H1 (cell line): Measurements from ENCODE around the gene WASHC3. TPM values are rescaled to one million over a fixed set of nuclear protein-coding genes. Genes with fewer than 3 reads are reported as not detected.

Experiments
- CTCF ChIA-PET: fragments of 300-600 bp; sonication (Branson Sonifier 250); formaldehyde crosslinking; loops from one replicate; lab custom pipeline; 2021; ENCODE audit not compliant: partially characterized antibody; lab: Charles Lee
- POLR2A ChIA-PET: fragments of 300-600 bp; sonication (Branson Sonifier 250); formaldehyde crosslinking; loops from one replicate; lab custom pipeline; 2021; ENCODE audit warnings: inconsistent platforms; ENCODE audit not compliant: partially characterized antibody; lab: Charles Lee
- DNase-seq, 2 experiments: peaks; one replicate each; pipeline versions ENCODE4 v3.0.0 to v3.0.0-alpha.2; 2010 to 2022; ENCODE audit warnings: low spot score in 2 of 2, low read depth in 1 of 2, mixed read lengths in 1 of 2
- FAIRE-seq: peaks from 2 replicates; lab custom pipeline; 2011; peaks lifted over from hg19 to GRCh38; lab: Jason Lieb, UNC
- H2AFZ ChIP-seq: 2 replicates; pipeline ENCODE4 v1.8.1; 2012; ENCODE audit warnings: low read length, inconsistent platforms
- H2AK5ac ChIP-seq: 2 replicates; pipeline ENCODE4 v1.6.1; 2013; ENCODE audit warnings: low read depth, low read length
- H2BK120ac ChIP-seq: replicated peaks from 2 replicates; pipeline ENCODE3; 2013; ENCODE audit warnings: low read depth, low read length, inconsistent platforms
- H2BK12ac ChIP-seq: 2 replicates; pipeline ENCODE4 v1.6.1; 2013; ENCODE audit warnings: low read depth, low read length
- H2BK15ac ChIP-seq: 2 replicates; pipeline ENCODE4 v1.6.1; 2013; ENCODE audit warnings: low read length
- H2BK20ac ChIP-seq: 2 replicates; pipeline ENCODE4 v1.6.1; 2013; ENCODE audit warnings: low read length
- H2BK5ac ChIP-seq: 2 replicates; pipeline ENCODE4 v1.6.1; 2013; ENCODE audit warnings: low read depth, low read length
- H3K14ac ChIP-seq: 2 replicates; pipeline ENCODE4 v1.6.1; 2013; ENCODE audit warnings: inconsistent platforms; ENCODE audit not compliant: insufficient read length
- H3K18ac ChIP-seq: 2 replicates; pipeline ENCODE4 v1.6.1; 2013; ENCODE audit warnings: low read length; ENCODE audit errors: extremely low read depth
- H3K23ac ChIP-seq: 2 replicates; pipeline ENCODE4 v1.6.1; 2013; ENCODE audit warnings: inconsistent platforms; ENCODE audit not compliant: insufficient read length
- H3K23me2 ChIP-seq: 2 replicates; pipeline ENCODE4 v1.6.1; 2013; ENCODE audit warnings: low read depth, low read length
- H3K27ac ChIP-seq: 2 replicates; pipeline ENCODE4 v1.6.1; 2011; ENCODE audit warnings: low read depth, low read length, inconsistent platforms
- H3K27me3 ChIP-seq, 4 experiments: replicated peaks in 1 of 4; 1 replicate in 1 of 4; 2 replicates in 3 of 4; pipeline versions ENCODE4 v1.6.1 to v1.8.1; 2011 to 2013; ENCODE audit warnings: low read length in 3 of 4, mild to moderate bottlenecking in 3 of 4, inconsistent platforms in 2 of 4, mixed read lengths in 2 of 4, moderate library complexity in 1 of 4; ENCODE audit not compliant: control insufficient read depth in 3 of 4, insufficient read depth in 3 of 4; ENCODE audit errors: extremely low read depth in 1 of 4
- H3K36me3 ChIP-seq, 4 experiments: 2 replicates each; pipeline versions ENCODE4 v1.6.1 to v1.8.1; 2011 to 2013; ENCODE audit warnings: mild to moderate bottlenecking in 4 of 4, low read length in 3 of 4, moderate library complexity in 2 of 4, control low read depth in 1 of 4, inconsistent platforms in 1 of 4; ENCODE audit not compliant: insufficient read depth in 4 of 4, control insufficient read depth in 2 of 4
- H3K4ac ChIP-seq: replicated peaks from 2 replicates; pipeline ENCODE3; 2013; ENCODE audit warnings: low read length, low read depth, mixed read lengths, inconsistent platforms; ENCODE audit not compliant: insufficient read length
- H3K4me1 ChIP-seq, 4 experiments: replicated peaks in 1 of 4; 1 replicate in 1 of 4; 2 replicates in 3 of 4; pipeline versions ENCODE4 v1.6.1 to v1.8.1; 2011 to 2013; ENCODE audit warnings: low read length in 3 of 4, inconsistent platforms in 2 of 4, mixed read lengths in 1 of 4; ENCODE audit not compliant: insufficient read depth in 4 of 4, control insufficient read depth in 3 of 4
- H3K4me2 ChIP-seq, 2 experiments: 2 replicates each; pipeline versions ENCODE4 v1.6.1 to v1.8.1; 2011 to 2013; ENCODE audit warnings: low read depth in 2 of 2, low read length in 2 of 2, control low read depth in 1 of 2, inconsistent platforms in 1 of 2, mild to moderate bottlenecking in 1 of 2; ENCODE audit not compliant: insufficient read depth in 1 of 2
- H3K4me3 ChIP-seq, 4 experiments: fragments of 200-600, 300-600 bp in 1 of 4; sonication (generic), shearing (Covaris generic), sonication (Bioruptor Twin) in 1 of 4; 2 replicates each; pipeline versions ENCODE4 v1.5.1 to v1.8.1; 2011 to 2016; ENCODE audit warnings: low read length in 4 of 4, low read depth in 3 of 4, control low read depth in 2 of 4, inconsistent platforms in 2 of 4, mild to moderate bottlenecking in 2 of 4, mixed read lengths in 1 of 4, moderate library complexity in 1 of 4; ENCODE audit not compliant: insufficient read depth in 2 of 4; ENCODE audit errors: extremely low read depth in 1 of 4
- H3K56ac ChIP-seq: replicated peaks from 2 replicates; pipeline ENCODE3; 2013; ENCODE audit warnings: low read depth, mild to moderate bottlenecking, mixed read lengths, low read length, inconsistent platforms; ENCODE audit not compliant: insufficient read length
- H3K79me1 ChIP-seq: 2 replicates; pipeline ENCODE4 v1.6.1; 2013; ENCODE audit warnings: low read depth, low read length, control low read depth
- H3K79me2 ChIP-seq, 2 experiments: 2 replicates each; pipeline versions ENCODE4 v1.6.1 to v1.8.1; 2012 to 2013; ENCODE audit warnings: low read length in 2 of 2, mild to moderate bottlenecking in 2 of 2, inconsistent platforms in 1 of 2; ENCODE audit not compliant: insufficient read depth in 2 of 2, control insufficient read depth in 1 of 2
- H3K9ac ChIP-seq, 4 experiments: replicated peaks in 1 of 4; 1 replicate in 1 of 4; 2 replicates in 3 of 4; pipeline versions ENCODE4 v1.6.1 to v1.8.1; 2011 to 2013; ENCODE audit warnings: low read depth in 3 of 4, low read length in 3 of 4, control low read depth in 2 of 4, mild to moderate bottlenecking in 2 of 4, moderate library complexity in 2 of 4, inconsistent platforms in 1 of 4; ENCODE audit errors: extremely low read depth in 1 of 4
- H3K9me3 ChIP-seq, 2 experiments: 2 replicates each; pipeline versions ENCODE4 v1.6.1 to v1.8.1; 2012 to 2013; ENCODE audit warnings: mild to moderate bottlenecking in 2 of 2, moderate library complexity in 2 of 2, control low read depth in 1 of 2, inconsistent platforms in 1 of 2, low read depth in 1 of 2, low read length in 1 of 2, mixed read lengths in 1 of 2; ENCODE audit not compliant: insufficient read depth in 2 of 2
- H4K20me1 ChIP-seq, 2 experiments: replicated peaks in 1 of 2; 2 replicates each; pipeline versions ENCODE3 to v1.8.1; 2011 to 2013; ENCODE audit warnings: inconsistent platforms in 2 of 2, low read length in 2 of 2, mild to moderate bottlenecking in 1 of 2; ENCODE audit not compliant: insufficient read depth in 2 of 2, control insufficient read depth in 1 of 2
- H4K5ac ChIP-seq: 2 replicates; pipeline ENCODE4 v1.6.1; 2013; ENCODE audit warnings: low read length, low read depth, mixed read lengths, inconsistent platforms; ENCODE audit not compliant: insufficient read length
- H4K8ac ChIP-seq: 2 replicates; pipeline ENCODE4 v1.8.0; 2013; ENCODE audit warnings: mild to moderate bottlenecking, moderate library complexity, low read length, inconsistent platforms; ENCODE audit not compliant: insufficient read depth; ENCODE audit errors: extremely low read depth
- H4K91ac ChIP-seq: replicated peaks from 2 replicates; pipeline ENCODE3; 2013; ENCODE audit warnings: low read length, mixed read lengths, inconsistent platforms; ENCODE audit not compliant: insufficient read length
- BRCA1 ChIP-seq: IDR thresholded peaks from 2 replicates; pipeline ENCODE4 v1.6.1; 2012; ENCODE audit warnings: low read depth, low read length, improper control_type of control experiment
- CREB1 ChIP-seq: IDR thresholded peaks from 2 replicates; pipeline ENCODE4 v1.6.1; 2012; ENCODE audit warnings: inconsistent platforms
- HDAC6 ChIP-seq: IDR thresholded peaks from one replicate; pipeline ENCODE4 v1.7.1; 2012; ENCODE audit warnings: low read depth, mild to moderate bottlenecking, inconsistent platforms, low read length, moderate library complexity
- JUN ChIP-seq: IDR thresholded peaks from 2 replicates; pipeline ENCODE4 v1.6.1; 2011; ENCODE audit warnings: low read depth, mild to moderate bottlenecking, improper control_type of control experiment, low read length
- KDM1A ChIP-seq: fragments of 200-600, 300-600 bp; sonication (generic); IDR thresholded peaks from 2 replicates; pipeline ENCODE4 v1.7.1; 2016; ENCODE audit warnings: mild to moderate bottlenecking, low read length, borderline replicate concordance
- POLR2A ChIP-seq, 2 experiments: IDR thresholded peaks; 1 replicate in 1 of 2; 2 replicates in 1 of 2; pipeline ENCODE4 v1.6.1; 2011; ENCODE audit warnings: low read depth in 2 of 2, low read length in 2 of 2, mild to moderate bottlenecking in 2 of 2; ENCODE audit errors: control extremely low read depth in 1 of 2
- POU5F1 ChIP-seq: IDR thresholded peaks from 2 replicates; pipeline ENCODE4 v1.6.1; 2011; ENCODE audit warnings: low read depth, mild to moderate bottlenecking, low read length, moderate library complexity
- RAD21 ChIP-seq, 2 experiments: IDR thresholded peaks in 1 of 2; conservative IDR thresholded peaks in 1 of 2; 2 replicates each; pipeline ENCODE4 v1.6.1; 2011; ENCODE audit warnings: low read depth in 2 of 2, low read length in 2 of 2, improper control_type of control experiment in 1 of 2, inconsistent platforms in 1 of 2, mild to moderate bottlenecking in 1 of 2, moderate library complexity in 1 of 2
- RXRA ChIP-seq: IDR thresholded peaks from 2 replicates; pipeline ENCODE4 v1.6.1; 2011; ENCODE audit warnings: low read depth, mild to moderate bottlenecking, low read length, moderate library complexity; ENCODE audit not compliant: insufficient read depth
- SAP30 ChIP-seq: fragments of 300-600 bp; sonication (generic); IDR thresholded peaks from 2 replicates; pipeline ENCODE4 v1.7.1; 2012; ENCODE audit warnings: low read length, moderate library complexity, mild to moderate bottlenecking, inconsistent platforms; ENCODE audit not compliant: insufficient read depth, insufficient replicate concordance
- SUZ12 ChIP-seq: fragments of 200-600 bp; sonication (generic); IDR thresholded peaks from 2 replicates; pipeline ENCODE4 v1.6.1; 2012; ENCODE audit warnings: mild to moderate bottlenecking, inconsistent platforms, low read length, moderate library complexity, mixed read lengths
- YY1 ChIP-seq: IDR thresholded peaks from 2 replicates; pipeline ENCODE4 v1.6.1; 2011; ENCODE audit warnings: low read depth, mild to moderate bottlenecking, low read length
- WGBS, 2 experiments: shearing (Covaris generic) in 1 of 2; methylation state at CpG; one replicate each; pipeline versions ENCODE4 v1.1.6 to v1.1.7; 2013 to 2015; ENCODE audit warnings: low lambda C conversion rate in 2 of 2, mixed read lengths in 2 of 2, inconsistent platforms in 1 of 2, low coverage in 1 of 2, missing lambda C conversion rate in 1 of 2; ENCODE audit not compliant: insufficient replicate concordance in 2 of 2, insufficient coverage in 1 of 2, insufficient read length in 1 of 2; ENCODE audit errors: extremely low coverage in 1 of 2, missing lambda C conversion rate in 1 of 2; 5-methylcytosine and 5-hydroxymethylcytosine counted together
- polyA plus RNA-seq, 7 experiments: library from polyadenylated mRNA; depleted of rRNA in 3 of 7; stranded (reverse) in 5 of 7; unstranded in 2 of 7; fragments of >200 nt in 5 of 7; fragments of 200-250 nt in 2 of 7; gene quantifications; 1 replicate in 5 of 7; 2 replicates in 1 of 7; 4 replicates in 1 of 7; pipeline versions ENCODE4 v1.2.1 to v1.2.3, GENCODE V29; 2011 to 2013; ENCODE audit warnings: missing spikeins in 2 of 7, mixed read lengths in 2 of 7
- total RNA-seq: library from RNA; stranded (reverse); fragmentation: NEBNext Ultra II Directional; extraction: Animal tissue kit (Norgen Biotek cat#: 25700); gene quantifications from 2 replicates; pipeline ENCODE4 v1.2.1, GENCODE V29; 2021

The WASHC3 gene
- total and polyA plus RNA-seq, 2 of the 8 experiments (the other 6 are each of a cell fraction or from before 2014, with no cell fraction given) = 7.4 to 8.3 TPM

- H3K4me2 ChIP-seq = no peak overlapping the region
- H3K27ac ChIP-seq = no peak overlapping the region
- no peak overlapping the region for H3K4me3 ChIP-seq
- no peaks in the 10 kb centered on the region for H3K79me1 ChIP-seq
- H2BK5ac ChIP-seq = no peak overlapping the region
- DNase-seq (no peak), FAIRE-seq (no peak)
- H3K27me3 ChIP-seq = no peaks in the 10 kb centered on the region
- H3K36me3 ChIP-seq = peaks cover 0 to 4% (median 0%) of the 10 kb centered on the region in 4 experiments; a peak in 3 of 8 replicates
- H3K4ac ChIP-seq = no peak overlapping the region
- H3K23me2 ChIP-seq = no peaks in the 10 kb centered on the region; the same call in 1 of the 2 replicates
- H4K20me1 ChIP-seq = no peaks in the 10 kb centered on the region
- no peak overlapping the region for H4K8ac ChIP-seq
- no peak overlapping the region for H2BK15ac ChIP-seq
- ChIA-PET POLR2A (interaction anchor here (0.5 to 0.6 kb wide), 2 partner anchors 9 to 467 kb away, joined by 3 read pairs; no protein-coding TSS in a partner anchor), CTCF (interaction anchor here (0.6 kb wide), 1 partner anchor 41 kb away, joined by 4 read pairs; no protein-coding TSS in a partner anchor)
- no peak overlapping the region for H4K5ac ChIP-seq
- no peak overlapping the region for H3K23ac ChIP-seq
- no peak overlapping the region for H2BK20ac ChIP-seq
- TF ChIP-seq SAP30 (no peak), KDM1A (no peak), BRCA1 (no peak), POLR2A (IDR thresholded peaks at IDR 0.05; ENCODE audit: control extremely low read depth in 1 of 2, low read depth in 2 of 2, low read length in 2 of 2) (no peak), CREB1 (no peak), YY1 (no peak), RAD21 (IDR thresholded peaks at IDR 0.05 in 1 of 2, conservative IDR thresholded peaks at IDR 0.05 in 1 of 2; ENCODE audit: low read depth in 2 of 2, low read length in 2 of 2) (no peak), RXRA (no peak), SUZ12 (no peak), HDAC6 (no peak), JUN (no peak), POU5F1 (no peak)
- no peak overlapping the region for H3K56ac ChIP-seq
- H3K9ac ChIP-seq = no peak overlapping the region
- H3K79me2 ChIP-seq = no peaks in the 10 kb centered on the region
- H4K91ac ChIP-seq = no peak overlapping the region
- H3K18ac ChIP-seq = no peak overlapping the region
- no peak overlapping the region for H3K14ac ChIP-seq
- no peak overlapping the region for H2BK12ac ChIP-seq
- H2BK120ac ChIP-seq = no peak overlapping the region
- 91% methylated on average over 3 of the region's 3 CpGs; no CpG with 5 or more reads in 1 of the 2 experiments for WGBS, 2 experiments
- H2AFZ ChIP-seq = no peak overlapping the region
- no peak overlapping the region for H2AK5ac ChIP-seq
- H3K4me1 ChIP-seq = no peaks in the 10 kb centered on the region
- no peaks in the 10 kb centered on the region for H3K9me3 ChIP-seq
Measured at GRCh38 chr12:102069707-102070106, 7.9 kb upstream of the WASHC3 start.
